ELR (cell line): ENCODE results near the gene WDR47.
A peak's percentile ranks its signal among the peaks of the same experiment; 100 is the strongest.
"Not testable (repeated sequence)": the region's sequence is repeated elsewhere in the genome, so short reads cannot be mapped to it uniquely, and the experiment has no call there.

Experiments
- DNase-seq: peaks from one replicate; pipeline ENCODE4 v3.0.0-alpha.2; 2015; ENCODE audit warnings: low read depth

WDR47 gene

DNA sequence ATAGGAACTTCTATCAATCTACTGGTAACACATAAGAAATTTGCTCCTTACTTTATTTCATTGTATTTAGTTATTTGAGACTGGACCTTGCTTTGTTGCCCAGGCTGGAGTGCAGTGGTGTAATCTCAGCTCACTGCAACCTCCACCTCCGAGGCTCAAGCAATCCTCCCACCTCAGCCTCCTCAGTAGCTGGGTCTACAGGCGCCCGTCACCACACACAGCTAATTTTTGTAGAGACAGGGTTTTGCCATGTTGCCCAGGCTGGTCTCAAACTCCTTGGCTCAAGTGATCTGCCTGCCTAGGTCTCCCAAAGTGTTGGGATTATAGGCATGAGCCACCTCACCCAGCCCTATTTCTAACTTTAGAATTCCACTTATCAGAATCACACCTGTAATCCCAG, 10.2 kb upstream of the WDR47 start:
- DNase-seq: not testable (repeated sequence)

DNA sequence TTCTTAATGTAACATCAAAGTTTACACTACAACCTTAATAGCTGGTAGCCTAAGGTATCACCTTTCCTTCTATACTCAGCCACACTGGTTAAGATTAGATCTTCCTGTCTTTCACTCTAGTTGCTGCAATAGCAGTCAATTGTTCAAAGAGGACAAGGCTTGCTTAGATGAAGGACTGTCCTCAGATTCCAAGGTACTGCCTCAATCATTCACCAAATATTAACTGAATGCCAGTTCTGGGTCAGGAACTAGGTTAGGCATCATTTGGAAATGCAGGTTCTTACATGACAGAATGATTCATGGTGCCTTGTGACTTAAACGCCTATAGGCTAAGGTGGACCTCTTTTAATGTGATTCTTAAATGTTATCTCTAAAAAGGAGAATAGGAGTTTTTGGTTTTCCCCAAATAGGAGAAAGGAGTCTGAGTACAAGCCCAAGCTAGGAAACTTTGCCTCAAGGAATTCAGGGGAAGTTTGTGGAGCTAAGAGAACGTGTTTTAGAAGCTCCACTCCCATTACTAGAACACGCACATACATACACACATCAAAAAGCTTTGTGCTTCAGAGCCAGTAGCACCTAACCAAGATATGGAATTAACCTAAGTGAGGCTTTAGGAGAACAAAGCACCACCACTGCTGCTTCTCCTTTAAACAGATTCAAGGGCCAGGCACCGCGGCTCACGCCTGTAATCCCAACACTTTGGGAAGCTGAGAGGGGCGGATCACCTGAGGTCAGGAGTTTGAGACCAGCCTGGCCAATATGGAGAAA, 8.5 kb upstream of the WDR47 start:
- DNase-seq: peak; percentile 27

DNA sequence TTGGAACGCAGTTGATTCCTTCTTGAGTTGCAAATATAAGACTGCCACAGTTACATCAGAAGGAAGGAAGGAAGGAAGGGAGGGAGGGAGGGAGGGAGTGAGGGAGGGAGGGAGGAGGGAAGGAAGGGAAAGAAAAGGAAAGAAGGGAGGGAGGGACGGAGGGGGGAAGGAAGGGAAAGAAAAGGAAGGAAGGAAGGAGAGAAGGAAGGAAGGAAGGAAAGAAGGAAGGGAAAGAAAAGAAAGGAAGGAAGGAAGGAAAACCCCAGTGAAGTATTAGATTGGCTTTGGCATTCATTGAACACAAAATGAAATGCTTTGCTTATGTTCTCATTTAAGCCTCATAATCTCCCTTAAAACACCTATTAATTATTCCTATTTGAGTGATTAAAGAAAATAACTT, 6.4 kb upstream of the WDR47 start:
- no peak for DNase-seq

DNA sequence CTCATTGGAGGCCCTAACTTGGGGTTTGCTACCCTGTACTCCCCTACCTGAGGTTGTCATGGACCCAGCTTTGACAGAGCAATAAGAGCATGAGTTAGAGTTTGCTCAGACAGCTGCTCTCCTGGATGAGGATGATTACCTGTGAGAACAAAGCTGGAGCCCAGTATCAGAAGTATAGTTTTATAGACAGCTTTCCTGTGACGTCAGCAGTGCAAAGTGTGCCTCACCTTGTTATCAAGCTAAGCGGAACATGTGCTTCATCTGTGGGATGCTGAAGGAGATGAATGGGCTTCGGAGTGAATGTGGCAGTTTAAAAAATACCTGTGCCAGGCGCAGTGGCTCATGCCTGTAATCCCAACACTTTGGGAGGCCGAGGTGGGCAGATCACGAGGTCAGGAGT, 5.4 kb upstream of the WDR47 start:
- DNase-seq: no peak

- no peak for DNase-seq
Observed at GRCh38 chr1:109046671-109047070, 4.8 kb upstream of the WDR47 start.

GRCh38 chr1:109045595-109045994, 3.7 kb upstream of the WDR47 start:
- DNase-seq: no peak

GRCh38 chr1:109040989-109041620, 797 bp downstream of the WDR47 start:
- peak; percentile 56 for DNase-seq

DNA sequence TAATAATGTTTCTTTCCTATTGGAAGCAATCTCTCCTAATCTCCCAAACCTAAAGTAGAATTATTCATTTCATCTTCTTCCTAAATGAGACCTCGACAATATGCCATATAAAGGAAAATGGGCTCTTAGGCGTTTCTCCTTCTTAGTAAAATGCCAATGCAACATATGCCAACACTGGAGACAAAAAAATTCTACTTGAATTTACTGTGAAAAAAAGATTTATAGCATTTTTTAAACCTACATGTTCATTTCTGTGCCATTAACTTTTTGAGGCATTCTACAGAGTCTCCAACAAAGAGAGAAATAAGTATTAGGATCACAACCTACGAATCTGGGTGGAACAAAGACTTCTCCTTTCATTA, 1.3 kb downstream of the WDR47 start:
- no peak for DNase-seq

DNA sequence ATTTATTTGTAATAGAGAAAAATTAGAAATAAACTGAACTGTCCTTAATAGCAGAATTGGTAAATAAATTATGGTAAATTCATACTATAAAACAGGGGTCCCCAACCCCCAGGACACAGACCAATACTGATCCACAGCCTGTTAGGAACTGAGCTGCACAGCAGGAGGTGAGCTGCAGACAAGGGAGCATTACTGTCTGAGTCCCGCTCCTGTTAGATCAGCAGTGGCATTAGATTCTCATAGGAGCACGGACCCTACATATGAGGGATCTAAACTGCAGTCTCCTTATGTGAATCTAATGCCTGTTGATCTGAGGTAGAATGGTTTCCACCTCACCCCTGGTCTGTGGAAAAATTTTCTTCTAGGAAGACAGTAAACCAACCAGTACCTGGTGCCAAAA, 7.5 kb downstream of the WDR47 start:
- DNase-seq: no peak

GRCh38 chr1:109029493-109029892, 12.4 kb downstream of the WDR47 start:
- DNase-seq: not testable (repeated sequence)

GRCh38 chr1:109027841-109028240, 14.1 kb downstream of the WDR47 start:
- peak; percentile 29 for DNase-seq

DNA sequence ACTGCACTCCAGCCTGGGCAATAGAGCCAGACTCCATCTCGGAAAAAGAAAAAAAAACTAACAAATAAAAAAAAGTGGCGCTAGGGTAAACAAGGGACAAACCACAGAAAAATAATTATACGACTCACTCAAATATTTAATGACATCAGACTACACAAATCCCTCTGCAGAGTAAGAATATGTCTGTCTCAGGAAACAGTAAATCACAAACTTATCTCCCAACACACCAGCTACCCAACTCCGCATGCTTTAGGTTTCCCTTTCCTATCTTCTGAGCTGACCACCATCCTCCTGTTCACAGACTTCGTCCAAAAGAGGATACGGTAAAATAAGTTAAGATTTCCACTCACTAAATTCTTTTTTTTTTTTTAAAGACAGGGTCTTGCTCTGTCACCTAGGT, 16.2 kb downstream of the WDR47 start:
- peak; percentile 29 for DNase-seq

GRCh38 chr1:109024646-109025045, 17.3 kb downstream of the WDR47 start:
- no peak for DNase-seq

GRCh38 chr1:109020693-109021257, 21.1 kb downstream of the WDR47 start:
- no peak for DNase-seq

DNA sequence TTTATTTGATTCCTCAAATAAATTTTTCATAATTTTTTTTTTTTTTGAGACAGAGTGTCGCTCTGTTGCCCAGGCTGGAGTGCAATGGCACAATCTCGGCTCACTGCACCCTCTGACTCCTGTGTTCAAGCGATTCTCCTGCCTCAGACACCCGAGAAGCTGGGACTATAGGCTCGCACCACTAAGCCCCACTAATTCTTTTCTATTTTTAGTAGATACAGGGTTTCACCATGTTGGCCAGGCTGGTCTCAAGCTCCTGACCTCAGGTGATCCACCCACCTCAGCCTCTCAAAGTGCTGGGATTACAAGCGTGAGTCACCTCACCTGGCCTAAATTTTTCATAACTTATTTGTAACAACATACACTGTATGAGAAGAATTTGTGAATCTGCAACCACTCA, 24.2 kb downstream of the WDR47 start:
- not testable (repeated sequence) for DNase-seq

- DNase-seq: no peak
Observed at GRCh38 chr1:109017134-109017533, 24.8 kb downstream of the WDR47 start.

DNA sequence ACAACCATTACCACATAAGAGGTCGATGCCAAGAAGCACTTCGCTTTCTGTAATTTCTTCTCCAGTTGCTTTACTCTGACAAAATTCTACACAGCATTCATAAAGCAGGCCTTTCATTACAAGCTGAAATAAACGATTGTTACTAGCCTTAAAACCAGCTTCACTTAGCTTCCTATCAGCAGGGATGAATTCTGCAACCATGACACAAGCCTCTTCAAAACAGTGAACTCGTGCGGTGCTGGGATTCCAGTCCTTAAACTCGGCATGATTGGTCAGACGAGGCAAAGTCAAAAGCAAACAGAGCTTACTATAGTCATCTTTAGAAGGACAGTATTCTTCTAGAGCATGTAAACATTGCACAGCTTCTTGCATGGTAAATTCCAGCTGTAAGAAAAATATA, 30.6 kb downstream of the WDR47 start:
- no peak for DNase-seq

DNA sequence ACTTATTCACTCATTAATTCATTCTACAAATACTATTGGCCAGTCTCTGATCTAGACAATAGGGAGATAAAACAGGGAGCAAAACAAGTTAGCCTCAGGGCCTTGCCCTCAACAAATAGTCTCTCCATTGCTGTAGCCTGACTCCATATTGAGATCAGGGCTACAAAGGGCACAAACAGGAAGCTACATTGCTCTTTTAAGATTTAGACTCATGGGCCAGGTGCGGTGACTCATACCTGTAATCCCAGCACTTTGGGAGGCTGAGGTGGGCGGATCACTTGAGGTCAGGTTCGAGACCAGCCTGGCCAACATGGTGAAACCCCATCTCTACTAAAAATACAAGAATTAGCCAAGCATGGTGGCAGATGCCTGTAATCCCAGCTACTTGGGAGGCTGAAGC, 45.3 kb downstream of the WDR47 start:
- DNase-seq: not testable (repeated sequence)

GRCh38 chr1:108983114-108983513, 58.8 kb downstream of the WDR47 start:
- no peak for DNase-seq

- DNase-seq: no peak
Observed at GRCh38 chr1:108976658-108977057, 65.2 kb downstream of the WDR47 start.

DNA sequence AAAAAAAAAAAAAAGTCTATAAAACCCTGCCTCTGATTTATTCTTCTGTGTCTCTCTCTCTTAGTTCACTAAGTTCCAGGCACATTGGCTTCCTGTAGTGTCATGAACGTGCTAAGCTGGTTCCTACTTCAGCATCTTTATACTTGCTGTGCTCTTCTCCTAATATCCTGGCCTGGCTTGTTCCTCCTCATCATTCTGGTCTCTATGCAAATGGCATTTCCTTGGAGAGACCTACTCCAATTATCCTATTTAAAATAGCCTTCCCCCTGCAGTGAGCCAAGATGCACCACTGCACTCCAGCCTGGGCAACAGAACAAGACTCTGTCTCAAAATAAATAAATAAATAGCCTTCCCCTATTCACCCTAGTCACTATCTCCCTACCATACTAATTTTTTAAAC, 69.0 kb downstream of the WDR47 start:
- DNase-seq: no peak

- DNase-seq: no peak
Observed at GRCh38 chr1:108969346-108969745, 72.6 kb downstream of the WDR47 start.

GRCh38 chr1:108963052-108963686, 78.7 kb downstream of the WDR47 start, which contains the start of gene CLCC1:
TSS of gene CLCC1 (minus strand) at chr1:108963484. CDS start at chr1:108950437, 13,047 bp downstream.
- DNase-seq: peak; percentile 96
